ENCODE data around the gene GUCY2C. TPM values are rescaled to one million over a fixed set of nuclear protein-coding genes. Genes with fewer than 3 reads are reported as not detected.

GUCY2C gene
- polyA plus RNA-seq, 3 donors = 0.04 to 0.14 (median 0.10) TPM

DNA sequence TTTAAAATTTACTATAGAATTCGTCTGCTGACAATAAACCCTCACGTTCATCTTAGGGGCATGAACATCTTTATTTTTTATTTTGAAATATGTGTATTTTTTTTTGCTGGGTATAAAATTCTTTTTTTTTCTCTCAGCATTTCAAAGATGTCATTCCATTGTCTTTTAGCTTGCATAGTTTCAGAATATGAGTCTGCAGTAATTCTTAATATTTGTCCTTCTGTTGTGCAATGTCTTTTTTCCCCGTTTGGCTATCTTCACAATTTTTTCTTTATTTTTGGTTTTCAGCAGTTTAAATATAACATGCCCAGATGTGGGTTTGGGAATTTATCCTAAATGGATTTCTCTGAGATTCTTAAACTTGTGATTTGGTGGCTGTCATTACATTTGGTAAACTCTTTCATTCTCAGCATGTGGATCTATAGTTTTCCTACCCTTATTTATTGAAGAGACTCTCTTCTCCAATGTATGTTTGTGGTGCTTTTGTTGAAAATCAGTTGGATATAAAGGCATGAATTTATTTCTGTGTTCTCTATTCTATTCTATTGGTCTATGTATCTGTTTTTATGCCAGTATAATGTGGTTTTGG is 90.9 kb downstream of the GUCY2C start:
- H3K4me3 ChIP-seq (replicated peaks in 1 of 3; ENCODE audit: low read depth in 2 of 3, low read length in 3 of 3) = no peak overlapping the region
- WGBS (ENCODE audit: insufficient coverage) = no CpG with 5 or more reads among the region's 3 CpGs
- DNase-seq = no peak
- Mint-ChIP-seq H3K36me3 (peaks cover 25 to 26% of the 10 kb centered on the region in 2 donors), H3K27me3 (ENCODE audit: low read depth in 3 of 3) (peaks cover 0 to 2% (median 0%) of the 10 kb centered on the region in 3 donors), H3K9me3 (peaks cover 27 to 60% (median 53%) of the 10 kb centered on the region in 7 donors), H3K4me1 (peaks cover 29% of the 10 kb centered on the region), H3K27ac (peak overlapping the region in 1 of 7 donors; percentile 70), H3K4me3 (no peak overlapping the region)
- peaks cover 0 to 33% of the 10 kb centered on the region in 2 donors for H3K4me1 ChIP-seq (ENCODE audit: control insufficient read depth in 1 of 2, insufficient read depth in 2 of 2, low read length in 2 of 2)
- H3K4me2 ChIP-seq (replicated peaks; ENCODE audit: extremely low read depth, low read length, poor library complexity, severe bottlenecking) = no peak overlapping the region
- H3K9me3 ChIP-seq (replicated peaks in 1 of 2; ENCODE audit: control insufficient read depth in 1 of 2, insufficient read depth in 1 of 2, low read length in 2 of 2) = peaks cover 6 to 72% of the 10 kb centered on the region in 2 donors
- TF ChIP-seq CTCF (IDR thresholded peaks at IDR 0.05) = no peak
- H3K36me3 ChIP-seq (replicated peaks in 1 of 2; ENCODE audit: control insufficient read depth in 1 of 2, insufficient read depth in 2 of 2, low read length in 2 of 2) = peaks cover 0 to 6% of the 10 kb centered on the region in 2 donors
- intact Hi-C loops (cut with micrococcal nuclease) = no loop called here
- H3K79me2 ChIP-seq (ENCODE audit: insufficient read depth, low read length) = peaks cover 6% of the 10 kb centered on the region
- H3K27me3 ChIP-seq (ENCODE audit: control insufficient read depth in 2 of 2, insufficient read depth in 2 of 2, low read length in 2 of 2) = no peaks in the 10 kb centered on the region
- no peak overlapping the region for H2AFZ ChIP-seq (ENCODE audit: insufficient read depth, low read depth, low read length, poor library complexity, severe bottlenecking)
- H3K9ac ChIP-seq (ENCODE audit: insufficient read depth, low read length, poor library complexity, severe bottlenecking) = no peak overlapping the region
- H3K27ac ChIP-seq (ENCODE audit: low read depth in 1 of 2, low read length in 2 of 2) = no peak overlapping the region
- H4K20me1 ChIP-seq (ENCODE audit: insufficient read depth, low read length) = no peaks in the 10 kb centered on the region

GRCh38 chr12:14601692-14602478 is 94.5 kb downstream of the GUCY2C start:
- Histone ChIP-seq H3K27me3 (ENCODE audit: control insufficient read depth in 2 of 2, insufficient read depth in 2 of 2, low read length in 2 of 2) (no peaks in the 10 kb centered on the region), H4K20me1 (ENCODE audit: insufficient read depth, low read length) (no peaks in the 10 kb centered on the region), H3K79me2 (ENCODE audit: insufficient read depth, low read length) (no peaks in the 10 kb centered on the region), H3K27ac (ENCODE audit: low read depth in 1 of 2, low read length in 2 of 2) (no peak overlapping the region), H3K4me2 (replicated peaks; ENCODE audit: extremely low read depth, low read length, poor library complexity, severe bottlenecking) (no peak overlapping the region), H3K4me3 (replicated peaks in 1 of 3; ENCODE audit: low read depth in 2 of 3, low read length in 3 of 3) (no peak overlapping the region), H3K9me3 (replicated peaks in 1 of 2; ENCODE audit: control insufficient read depth in 1 of 2, insufficient read depth in 1 of 2, low read length in 2 of 2) (peaks cover 4 to 49% of the 10 kb centered on the region in 2 donors), H3K9ac (ENCODE audit: insufficient read depth, low read length, poor library complexity, severe bottlenecking) (no peak overlapping the region), H3K4me1 (ENCODE audit: control insufficient read depth in 1 of 2, insufficient read depth in 2 of 2, low read length in 2 of 2) (peaks cover 0 to 15% of the 10 kb centered on the region in 2 donors), H3K36me3 (replicated peaks in 1 of 2; ENCODE audit: control insufficient read depth in 1 of 2, insufficient read depth in 2 of 2, low read length in 2 of 2) (peaks cover 0 to 5% of the 10 kb centered on the region in 2 donors), H2AFZ (ENCODE audit: insufficient read depth, low read depth, low read length, poor library complexity, severe bottlenecking) (no peak overlapping the region)
- no peak overlapping the region for H3K27ac Mint-ChIP-seq
- intact Hi-C loops (cut with micrococcal nuclease) = no loop called here
- peaks cover 32% of the 10 kb centered on the region in 2 donors for H3K36me3 Mint-ChIP-seq
- peaks cover 36 to 60% (median 54%) of the 10 kb centered on the region in 7 donors for H3K9me3 Mint-ChIP-seq
- no peak for TF ChIP-seq CTCF (IDR thresholded peaks at IDR 0.05)
- 100% methylated on average over 1 of the region's 4 CpGs for WGBS (ENCODE audit: insufficient coverage)
- H3K4me3 Mint-ChIP-seq = no peak overlapping the region
- DNase-seq = peak in 1 of 3 donors; percentile 21
- H3K27me3 Mint-ChIP-seq (ENCODE audit: low read depth in 3 of 3) = peaks cover 0 to 2% (median 2%) of the 10 kb centered on the region in 3 donors
- peaks cover 12% of the 10 kb centered on the region for H3K4me1 Mint-ChIP-seq
